Stomach smooth muscle (tissue), 2 donors: Measurements from ENCODE around the gene ANKS1A.

ENCODE experiments used
- H3K27ac ChIP-seq: one replicate; pipeline ENCODE4 v1.7.0; 2013; ENCODE audit warnings: mild to moderate bottlenecking, low read length, inconsistent platforms
- H3K27me3 ChIP-seq, 2 donors: one replicate each; pipeline ENCODE4 v1.7.0; 2013; ENCODE audit warnings: low read length in 2 of 2; ENCODE audit not compliant: insufficient read depth in 2 of 2, control insufficient read depth in 1 of 2
- H3K36me3 ChIP-seq, 2 donors: one replicate each; pipeline ENCODE4 v1.7.0; 2013; ENCODE audit warnings: low read length in 2 of 2; ENCODE audit not compliant: control insufficient read depth in 2 of 2, insufficient read depth in 2 of 2
- H3K4me1 ChIP-seq: one replicate; pipeline ENCODE4 v1.7.0; 2013; ENCODE audit warnings: low read length; ENCODE audit not compliant: control insufficient read depth, insufficient read depth
- H3K4me3 ChIP-seq, 2 donors: one replicate each; pipeline ENCODE4 v1.7.0; 2013; ENCODE audit warnings: low read length in 2 of 2
- H3K9ac ChIP-seq, 2 donors: one replicate each; pipeline ENCODE4 v1.7.0; 2013; ENCODE audit warnings: low read length in 2 of 2, mild to moderate bottlenecking in 1 of 2
- H3K9me3 ChIP-seq, 2 donors: one replicate each; pipeline ENCODE4 v1.7.0; 2013; ENCODE audit warnings: low read length in 2 of 2; ENCODE audit not compliant: control insufficient read depth in 2 of 2
- donor health status: healthy.
- donor health status: Pancreatic carcinoma.

The ANKS1A gene

GRCh38 chr6:35021004-35021403 is 131.9 kb downstream of the ANKS1A start:
- peak overlapping the region; percentile 99 for H3K27ac ChIP-seq
- peak overlapping the region; percentile 13 to 72 for H3K9ac ChIP-seq
- H3K4me1 ChIP-seq, result peaks cover 86% of the 10 kb centered on the region
- H3K27me3 ChIP-seq, result no peaks in the 10 kb centered on the region
- H3K36me3 ChIP-seq, result no peaks in the 10 kb centered on the region
- peak overlapping the region; percentile 55 to 94 for H3K4me3 ChIP-seq
- H3K9me3 ChIP-seq, result no peaks in the 10 kb centered on the region

DNA sequence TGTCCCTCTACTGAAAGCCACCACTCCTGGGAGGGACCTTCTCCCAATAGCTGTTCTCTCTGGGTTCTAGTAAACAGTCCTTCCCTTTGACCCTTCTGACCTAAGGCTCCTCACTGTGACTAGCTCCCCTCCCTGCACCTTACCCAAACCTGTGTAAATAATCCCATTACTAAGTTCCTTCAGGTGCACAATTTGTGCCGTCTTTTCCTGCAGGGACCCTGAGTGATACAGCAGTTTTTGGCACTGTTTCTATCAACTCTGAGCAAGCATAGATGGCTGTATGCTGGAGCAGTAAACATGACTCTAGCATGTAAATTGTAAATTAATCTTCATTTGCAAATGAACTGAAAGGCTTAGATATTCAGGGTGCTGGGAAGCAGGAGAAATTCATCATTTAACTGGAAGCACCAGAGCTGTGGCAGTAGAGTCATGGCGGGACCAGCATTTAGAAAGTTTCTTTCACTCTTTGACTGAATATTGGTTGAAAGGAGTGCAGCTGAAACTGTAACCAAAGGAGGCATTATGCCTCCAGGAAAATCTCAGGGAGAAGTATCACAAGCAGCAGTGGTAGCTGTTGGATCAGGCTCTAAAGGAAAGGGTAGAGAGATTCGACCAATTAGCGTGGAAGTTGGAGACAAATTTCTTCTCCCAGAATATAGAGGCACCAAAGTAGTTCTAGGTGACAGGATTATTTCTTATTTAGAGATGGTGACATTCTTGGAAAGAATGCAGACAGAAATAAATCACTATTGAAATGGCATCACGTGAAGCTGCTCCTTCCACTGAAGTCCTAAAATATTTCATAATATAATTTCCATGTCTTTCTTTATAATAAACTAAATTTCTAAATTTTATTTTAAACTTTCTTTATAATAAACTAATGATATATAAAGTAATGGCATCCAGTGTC is 134.3 kb downstream of the ANKS1A start:
- Histone ChIP-seq H3K4me3 (peak overlapping the region in 1 of 2 donors; percentile 0), H3K27me3 (no peaks in the 10 kb centered on the region), H3K4me1 (peaks cover 84% of the 10 kb centered on the region), H3K9ac (no peak overlapping the region), H3K36me3 (peaks cover 0 to 5% of the 10 kb centered on the region in 2 donors), H3K27ac (peak overlapping the region; percentile 99), H3K9me3 (no peaks in the 10 kb centered on the region)

DNA sequence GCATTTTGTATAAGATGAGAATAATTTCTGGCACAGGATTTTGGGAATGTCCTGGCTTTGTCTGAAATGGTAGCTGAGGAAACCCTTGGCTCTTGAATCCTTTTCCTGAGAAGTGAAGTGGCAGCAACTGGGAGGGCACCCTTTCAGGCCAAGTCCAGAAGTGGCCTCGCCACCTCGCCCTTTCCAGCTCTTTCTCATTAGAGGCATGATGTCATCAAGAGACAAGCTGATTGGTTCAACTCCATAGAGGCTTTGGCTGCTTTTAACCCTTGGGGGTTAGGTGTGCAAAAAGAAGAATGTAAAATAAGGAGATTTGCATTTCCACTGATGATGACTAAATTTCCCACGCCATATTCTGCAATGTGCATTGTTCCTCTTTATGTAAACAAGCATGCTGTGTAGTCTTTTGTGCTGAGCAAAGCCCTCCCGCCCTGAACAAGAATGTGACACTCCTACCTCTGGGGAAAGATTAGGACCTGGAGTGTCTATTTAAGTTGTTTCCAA is 135.5 kb downstream of the ANKS1A start:
- peak overlapping the region in 1 of 2 donors; percentile 30 for H3K4me3 ChIP-seq

DNA sequence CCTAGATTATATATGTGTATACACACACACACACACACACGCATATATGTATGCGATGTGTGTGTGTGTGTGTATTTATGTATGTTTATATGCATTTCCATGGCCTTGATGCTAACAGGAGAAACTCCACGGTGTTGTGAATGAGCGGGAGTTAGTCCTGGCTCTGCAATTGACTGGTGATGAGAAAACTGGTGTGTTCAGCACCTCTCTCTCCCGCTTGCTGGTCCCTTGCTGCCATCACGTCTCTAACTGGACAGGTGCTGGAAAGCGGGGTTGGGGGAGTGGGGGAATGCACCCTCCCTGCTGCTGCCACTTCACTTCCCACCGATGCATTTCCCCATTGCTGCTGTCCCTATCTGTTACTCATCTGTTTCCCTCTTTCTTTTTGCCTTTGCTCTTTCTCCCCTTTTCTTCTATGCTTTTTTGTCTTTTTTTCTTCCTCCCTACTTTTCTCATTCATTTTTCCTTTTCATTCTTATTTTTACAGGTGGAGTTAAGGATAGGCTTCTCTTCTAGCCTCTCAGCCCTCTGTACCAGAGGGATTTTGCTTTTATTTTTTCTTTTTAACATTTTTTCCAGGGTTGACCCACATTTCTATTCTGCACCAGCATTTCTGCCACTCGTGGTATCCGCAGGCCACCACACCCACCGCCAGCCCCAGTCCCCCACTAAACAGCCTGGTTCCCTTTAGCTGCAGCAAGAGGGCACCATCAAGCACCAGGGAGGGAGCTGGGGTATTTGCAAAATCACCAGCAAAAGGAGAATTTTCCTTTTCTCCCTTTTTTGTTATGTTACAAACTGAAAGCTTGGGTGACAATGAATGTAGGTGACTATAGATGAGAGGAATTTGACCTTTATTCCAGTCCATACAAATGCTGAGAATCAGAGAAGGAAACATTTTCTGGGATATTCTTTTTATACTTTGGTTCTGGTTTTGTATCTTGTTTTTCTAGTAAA is 136.5 kb downstream of the ANKS1A start:
- Histone ChIP-seq H3K36me3 (peaks cover 0 to 5% of the 10 kb centered on the region in 2 donors), H3K4me3 (peak overlapping the region; percentile 23 to 44), H3K27ac (peak overlapping the region; percentile 74), H3K4me1 (peaks cover 67% of the 10 kb centered on the region), H3K27me3 (no peaks in the 10 kb centered on the region), H3K9me3 (no peaks in the 10 kb centered on the region), H3K9ac (peak overlapping the region; percentile 27 to 51)

More for the DNA sequence above, 135.5 kb downstream of the ANKS1A start:
- Histone ChIP-seq H3K9me3 (no peaks in the 10 kb centered on the region), H3K36me3 (peaks cover 0 to 5% of the 10 kb centered on the region in 2 donors), H3K9ac (peak overlapping the region; percentile 3 to 30), H3K4me1 (peaks cover 76% of the 10 kb centered on the region), H3K27ac (peak overlapping the region; percentile 74), H3K27me3 (no peaks in the 10 kb centered on the region)

GRCh38 chr6:35026434-35027222 is 137.6 kb downstream of the ANKS1A start:
- Histone ChIP-seq H3K27me3 (no peaks in the 10 kb centered on the region), H3K27ac (peak overlapping the region; percentile 74), H3K9ac (peak overlapping the region in 1 of 2 donors; percentile 51), H3K4me3 (no peak overlapping the region), H3K4me1 (peaks cover 67% of the 10 kb centered on the region), H3K36me3 (peaks cover 5 to 6% of the 10 kb centered on the region in 2 donors), H3K9me3 (no peaks in the 10 kb centered on the region)

GRCh38 chr6:35027807-35028206 is 138.8 kb downstream of the ANKS1A start:
- H3K27me3 ChIP-seq, result no peaks in the 10 kb centered on the region
- no peak overlapping the region for H3K9ac ChIP-seq
- peak overlapping the region in 1 of 2 donors; percentile 22 for H3K4me3 ChIP-seq
- H3K36me3 ChIP-seq, result peaks cover 5 to 6% of the 10 kb centered on the region in 2 donors
- H3K4me1 ChIP-seq, result peaks cover 62% of the 10 kb centered on the region
- H3K27ac ChIP-seq, result peak overlapping the region; percentile 74
- H3K9me3 ChIP-seq, result no peaks in the 10 kb centered on the region

- no peak overlapping the region for H3K4me3 ChIP-seq
- H3K9ac ChIP-seq, result no peak overlapping the region
- peaks cover 61% of the 10 kb centered on the region for H3K4me1 ChIP-seq
- H3K27me3 ChIP-seq, result no peaks in the 10 kb centered on the region
- H3K27ac ChIP-seq, result peak overlapping the region; percentile 74
- H3K9me3 ChIP-seq, result no peaks in the 10 kb centered on the region
- peaks cover 5 to 10% of the 10 kb centered on the region in 2 donors for H3K36me3 ChIP-seq
Measured at GRCh38 chr6:35028781-35029769, 140.0 kb downstream of the ANKS1A start.

GRCh38 chr6:35030099-35030498 is 141.0 kb downstream of the ANKS1A start:
- peaks cover 61% of the 10 kb centered on the region for H3K4me1 ChIP-seq
- no peaks in the 10 kb centered on the region for H3K27me3 ChIP-seq

More at GRCh38 chr6:35030099-35030498, 141.0 kb downstream of the ANKS1A start:
- peaks cover 5 to 10% of the 10 kb centered on the region in 2 donors for H3K36me3 ChIP-seq
- H3K27ac ChIP-seq, result peak overlapping the region; percentile 13
- H3K9ac ChIP-seq, result no peak overlapping the region
- no peaks in the 10 kb centered on the region for H3K9me3 ChIP-seq
- no peak overlapping the region for H3K4me3 ChIP-seq
